Stomach (tissue), 9 donors: ENCODE measurements around the gene SELENOM. TPM values are rescaled to one million over a fixed set of nuclear protein-coding genes. Genes with fewer than 3 reads are reported as not detected.

Source experiments
- DNase-seq, 2 donors: peaks; one replicate each; pipeline versions ENCODE4 v3.0.0 to v3.0.0-alpha.2; 2013 to 2019
- H3K27ac ChIP-seq, 5 donors: fragments of 200-600 bp in 4 of 5; sonication (generic) in 4 of 5; one replicate each; pipeline ENCODE4 v1.5.1; 2013 to 2019; ENCODE audit warnings: mild to moderate bottlenecking in 1 of 5, moderate library complexity in 1 of 5
- H3K27me3 ChIP-seq, 3 donors: fragments of 200-600 bp; sonication (generic); one replicate each; pipeline ENCODE4 v1.5.1; 2017 to 2019; ENCODE audit warnings: mixed run types in 1 of 3
- H3K36me3 ChIP-seq, 4 donors: fragments of 200-600 bp; sonication (generic); 1 replicate in 3 of 4; 2 replicates in 1 of 4; pipeline ENCODE4 v1.5.1; 2016 to 2019
- H3K4me1 ChIP-seq, 4 donors: fragments of 200-600 bp; sonication (generic); one replicate each; pipeline ENCODE4 v1.5.1; 2016 to 2019
- H3K4me3 ChIP-seq, 4 donors: fragments of 200-600 bp; sonication (generic) in 3 of 4; one replicate each; pipeline ENCODE4 v1.5.1; 2016 to 2019; ENCODE audit warnings: mild to moderate bottlenecking in 1 of 4
- H3K9me3 ChIP-seq, 4 donors: fragments of 200-600 bp; sonication (generic); one replicate each; pipeline ENCODE4 v1.5.1; 2016 to 2019
- EP300 ChIP-seq: sonication (generic); formaldehyde crosslinking; IDR thresholded peaks from one replicate; pipeline ENCODE4 v1.6.1; 2017; ENCODE audit warnings: antibody characterized with exemption
- POLR2A ChIP-seq, 4 donors: fragments of 450-650 bp; IDR thresholded peaks; one replicate each; pipeline ENCODE4 v1.6.1; 2016; ENCODE audit warnings: antibody characterized with exemption in 4 of 4, control low read depth in 2 of 4, mild to moderate bottlenecking in 1 of 4, moderate library complexity in 1 of 4
- POLR2AphosphoS5 ChIP-seq, 3 donors: sonication (generic); formaldehyde crosslinking; IDR thresholded peaks; one replicate each; pipeline ENCODE4 v1.6.1; 2016; ENCODE audit warnings: antibody characterized with exemption in 3 of 3
- WGBS, 5 donors: extraction: QIAGEN DNeasy Blood & Tissue Kit in 3 of 5; methylation state at CpG; one replicate each; pipeline versions ENCODE4 v1.1.5 to v1.1.7; 2013 to 2018; 5-methylcytosine and 5-hydroxymethylcytosine counted together
- intact Hi-C: fragments of 100-400 bp; cut with DNase I; formaldehyde crosslinking; loops from one replicate; pipeline ENCODE4 v1.15.1; 2023; ENCODE audit warnings: low total_unique reads
- polyA plus RNA-seq, 3 donors: library from polyadenylated mRNA; stranded (reverse); fragments of 200-250 nt; gene quantifications; one replicate each; pipeline ENCODE4 v1.2.3, GENCODE V29; 2013
- total RNA-seq, 5 donors: library from RNA; depleted of rRNA; stranded (reverse); fragments of >200 nt; gene quantifications; one replicate each; pipeline versions ENCODE4 v1.1.0 to v1.2.3, GENCODE V29; 2014 to 2016
- TF ChIP-seq, protein P1 (sequence below), 7 experiments: fragments of 450-650 bp in 4 of 7; fragments of 200-600 bp in 3 of 7; sonication (generic) in 3 of 7; IDR thresholded peaks; one replicate each; pipeline ENCODE4 v1.5.1; 2016 to 2019; ENCODE audit warnings: antibody characterized with exemption in 7 of 7, control low read depth in 2 of 7, mild to moderate bottlenecking in 1 of 7
- donor health status: healthy with polysubstance abuse.
- donor health status: Bipolar disorder and iron deficiency.
- donor health status: healthy.

The SELENOM gene
- total and polyA plus RNA-seq, 8 donors: 59.8 to 1,443 (median 377) TPM

- intact Hi-C loops: loop anchor here (10.0 kb wide), 1 partner anchor 199 kb away; no protein-coding TSS in a partner anchor
- DNase-seq: no peak
Observed at GRCh38 chr22:31144223-31144622, 36.9 kb upstream of the SELENOM start.

DNA sequence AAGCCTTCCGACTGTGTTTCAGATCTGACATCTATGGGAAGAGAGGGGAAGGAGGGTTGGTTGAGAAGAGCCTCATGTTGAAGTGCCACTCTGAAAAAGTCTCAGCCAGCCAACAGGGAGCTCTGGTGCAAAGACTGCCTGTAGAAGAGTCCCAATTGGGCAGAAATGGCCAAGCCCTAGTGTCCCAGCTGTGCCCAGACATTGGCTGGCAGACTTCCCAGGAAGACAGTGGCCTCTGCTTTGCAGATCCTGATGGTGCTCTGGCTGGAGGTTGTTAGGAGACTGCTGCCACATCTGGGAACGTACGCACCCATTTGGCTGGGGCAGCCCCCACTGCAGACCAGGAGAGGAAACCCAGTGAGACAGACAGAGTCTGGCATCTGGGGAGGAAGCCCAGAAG is 36.2 kb upstream of the SELENOM start:
- 79 to 92% (median 83%) methylated on average over 3 of the region's 3 CpGs for WGBS, 5 donors
- Histone ChIP-seq H3K36me3 (no peaks in the 10 kb centered on the region), H3K4me1 (peaks cover 1 to 18% (median 17%) of the 10 kb centered on the region in 4 donors), H3K27ac (no peak overlapping the region), H3K9me3 (no peaks in the 10 kb centered on the region), H3K27me3 (peaks cover 0 to 18% (median 9%) of the 10 kb centered on the region in 3 donors), H3K4me3 (no peak overlapping the region)
- no peak for TF ChIP-seq POLR2A (IDR thresholded peaks at IDR 0.05)
- TF ChIP-seq, protein P1, sequence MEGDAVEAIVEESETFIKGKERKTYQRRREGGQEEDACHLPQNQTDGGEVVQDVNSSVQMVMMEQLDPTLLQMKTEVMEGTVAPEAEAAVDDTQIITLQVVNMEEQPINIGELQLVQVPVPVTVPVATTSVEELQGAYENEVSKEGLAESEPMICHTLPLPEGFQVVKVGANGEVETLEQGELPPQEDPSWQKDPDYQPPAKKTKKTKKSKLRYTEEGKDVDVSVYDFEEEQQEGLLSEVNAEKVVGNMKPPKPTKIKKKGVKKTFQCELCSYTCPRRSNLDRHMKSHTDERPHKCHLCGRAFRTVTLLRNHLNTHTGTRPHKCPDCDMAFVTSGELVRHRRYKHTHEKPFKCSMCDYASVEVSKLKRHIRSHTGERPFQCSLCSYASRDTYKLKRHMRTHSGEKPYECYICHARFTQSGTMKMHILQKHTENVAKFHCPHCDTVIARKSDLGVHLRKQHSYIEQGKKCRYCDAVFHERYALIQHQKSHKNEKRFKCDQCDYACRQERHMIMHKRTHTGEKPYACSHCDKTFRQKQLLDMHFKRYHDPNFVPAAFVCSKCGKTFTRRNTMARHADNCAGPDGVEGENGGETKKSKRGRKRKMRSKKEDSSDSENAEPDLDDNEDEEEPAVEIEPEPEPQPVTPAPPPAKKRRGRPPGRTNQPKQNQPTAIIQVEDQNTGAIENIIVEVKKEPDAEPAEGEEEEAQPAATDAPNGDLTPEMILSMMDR (IDR thresholded peaks at IDR 0.05): no peak
- TF ChIP-seq EP300: no peak
- no peak for TF ChIP-seq POLR2AphosphoS5 (IDR thresholded peaks at IDR 0.05)
- intact Hi-C loops: loop anchor here (10.0 kb wide), 1 partner anchor 199 kb away; no protein-coding TSS in a partner anchor
- no peak for DNase-seq

More at GRCh38 chr22:31144223-31144622, 36.9 kb upstream of the SELENOM start:
- no peak overlapping the region for H3K4me3 ChIP-seq
- peaks cover 8 to 25% (median 24%) of the 10 kb centered on the region in 4 donors for H3K4me1 ChIP-seq
- no peak overlapping the region for H3K27ac ChIP-seq
- no peaks in the 10 kb centered on the region for H3K36me3 ChIP-seq
- no peaks in the 10 kb centered on the region for H3K9me3 ChIP-seq
- TF ChIP-seq, protein P1 (IDR thresholded peaks at IDR 0.05): no peak
- no peak for TF ChIP-seq POLR2A (IDR thresholded peaks at IDR 0.05)
- TF ChIP-seq POLR2AphosphoS5 (IDR thresholded peaks at IDR 0.05): no peak
- TF ChIP-seq EP300: no peak
- H3K27me3 ChIP-seq: peaks cover 0 to 14% (median 9%) of the 10 kb centered on the region in 3 donors

- Histone ChIP-seq H3K4me1 (peaks cover 0 to 15% (median 13%) of the 10 kb centered on the region in 4 donors), H3K9me3 (no peaks in the 10 kb centered on the region), H3K27me3 (peaks cover 0 to 20% (median 9%) of the 10 kb centered on the region in 3 donors), H3K4me3 (no peak overlapping the region), H3K36me3 (no peaks in the 10 kb centered on the region), H3K27ac (no peak overlapping the region)
- no peak for DNase-seq
- TF ChIP-seq POLR2A (IDR thresholded peaks at IDR 0.05) (no peak), POLR2AphosphoS5 (IDR thresholded peaks at IDR 0.05) (no peak), EP300 (no peak)
- TF ChIP-seq, protein P1 (IDR thresholded peaks at IDR 0.05): no peak
- intact Hi-C loops: loop anchor here (10.0 kb wide), 1 partner anchor 198 kb away; no protein-coding TSS in a partner anchor
- WGBS, 5 donors: 30 to 53% (median 39%) methylated on average over 3 of the region's 3 CpGs
Observed at GRCh38 chr22:31143038-31143437, 35.7 kb upstream of the SELENOM start.

DNA sequence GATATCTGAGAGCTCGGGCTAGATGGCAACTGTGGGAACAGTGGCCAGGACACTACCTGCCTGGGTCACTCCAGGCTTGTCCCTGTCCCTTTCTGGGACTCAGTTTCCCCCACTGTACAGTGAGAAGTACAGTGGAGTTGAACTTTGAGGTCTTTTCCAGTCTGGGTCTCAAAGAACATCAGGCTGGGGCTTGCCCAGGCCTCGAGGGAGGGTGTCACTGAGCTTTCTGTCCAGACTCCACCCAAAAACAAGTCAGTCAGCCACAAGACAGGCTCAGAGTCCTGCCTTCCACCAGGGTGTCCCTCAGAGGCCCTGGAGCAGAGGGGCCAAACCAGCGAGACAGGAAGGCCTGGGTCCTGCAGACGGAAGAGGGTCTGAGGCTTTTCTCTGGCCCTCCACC is 34.9 kb upstream of the SELENOM start:
- intact Hi-C loops: loop anchor here (10.0 kb wide), 1 partner anchor 197 kb away; no protein-coding TSS in a partner anchor
- 75 to 93% (median 86%) methylated on average over 4 of the region's 4 CpGs for WGBS, 5 donors

More for the DNA sequence above, 34.9 kb upstream of the SELENOM start:
- peaks cover 0 to 15% (median 13%) of the 10 kb centered on the region in 4 donors for H3K4me1 ChIP-seq
- TF ChIP-seq, protein P1 (IDR thresholded peaks at IDR 0.05): no peak
- no peak for TF ChIP-seq POLR2A (IDR thresholded peaks at IDR 0.05)
- TF ChIP-seq EP300: no peak
- no peak for TF ChIP-seq POLR2AphosphoS5 (IDR thresholded peaks at IDR 0.05)
- no peaks in the 10 kb centered on the region for H3K36me3 ChIP-seq
- H3K27me3 ChIP-seq: peaks cover 0 to 23% (median 9%) of the 10 kb centered on the region in 3 donors
- no peak overlapping the region for H3K4me3 ChIP-seq
- no peak overlapping the region for H3K27ac ChIP-seq
- H3K9me3 ChIP-seq: no peaks in the 10 kb centered on the region
- DNase-seq: no peak
